Esophagus muscularis mucosa (tissue), 4 donors: ENCODE results near the gene B4GALNT1. TPM values are rescaled to one million over a fixed set of nuclear protein-coding genes. Genes with fewer than 3 reads are reported as not detected.
"Not testable (repeated sequence)": the region's sequence is repeated elsewhere in the genome, so short reads cannot be mapped to it uniquely, and the experiment has no call there.

Source experiments
- DNase-seq: peaks from one replicate; pipeline ENCODE4 v3.0.0-alpha.2; 2017; ENCODE audit errors: extremely low spot score
- H3K27ac ChIP-seq, 4 donors: fragments of 200-600 bp; sonication (generic); replicated peaks in 1 of 4; 1 replicate in 3 of 4; 2 replicates in 1 of 4; pipeline ENCODE4 v1.5.1; 2016 to 2019; ENCODE audit warnings: mild to moderate bottlenecking in 1 of 4
- H3K27me3 ChIP-seq, 4 donors: fragments of 200-600 bp; sonication (generic); one replicate each; pipeline versions ENCODE4 v1.5.1 to v1.6.0; 2016 to 2019
- H3K36me3 ChIP-seq, 4 donors: fragments of 200-600 bp; sonication (generic); one replicate each; pipeline ENCODE4 v1.5.1; 2016 to 2019
- H3K4me1 ChIP-seq, 4 donors: fragments of 200-600 bp; sonication (generic); one replicate each; pipeline ENCODE4 v1.5.1; 2016 to 2019
- H3K4me3 ChIP-seq, 4 donors: fragments of 200-600 bp; sonication (generic); 1 replicate in 2 of 4; 2 replicates in 2 of 4; pipeline ENCODE4 v1.5.1; 2016 to 2019; ENCODE audit warnings: mild to moderate bottlenecking in 4 of 4, moderate library complexity in 1 of 4
- H3K9me3 ChIP-seq, 4 donors: fragments of 200-600 bp; sonication (generic); 1 replicate in 3 of 4; 2 replicates in 1 of 4; pipeline ENCODE4 v1.5.1; 2016 to 2019
- EP300 ChIP-seq: sonication (generic); formaldehyde crosslinking; IDR thresholded peaks from one replicate; pipeline ENCODE4 v1.6.1; 2017; ENCODE audit warnings: antibody characterized with exemption
- POLR2A ChIP-seq: fragments of 450-650 bp; IDR thresholded peaks from one replicate; pipeline ENCODE4 v1.6.1; 2017; ENCODE audit warnings: antibody characterized with exemption, moderate library complexity, mild to moderate bottlenecking, low read depth
- POLR2AphosphoS5 ChIP-seq, 2 donors: sonication (generic); formaldehyde crosslinking; IDR thresholded peaks; one replicate each; pipeline ENCODE4 v1.6.1; 2017; ENCODE audit warnings: antibody characterized with exemption in 2 of 2
- WGBS: methylation state at CpG from one replicate; pipeline ENCODE4 v1.1.5; 2018; 5-methylcytosine and 5-hydroxymethylcytosine counted together
- intact Hi-C: fragments of 100-400 bp; cut with DNase I; formaldehyde crosslinking; loops from one replicate; pipeline ENCODE4 v1.15.1; 2023
- total RNA-seq, 4 donors: library from RNA; depleted of rRNA; stranded (reverse); fragments of >200 nt; gene quantifications; one replicate each; pipeline versions ENCODE4 v1.1.0 to v1.2.1, GENCODE V29; 2016
- TF ChIP-seq, protein P1 (sequence below), 3 experiments: fragments of 200-600 bp in 2 of 3; fragments of 450-650 bp in 1 of 3; sonication (generic) in 2 of 3; IDR thresholded peaks; one replicate each; pipeline ENCODE4 v1.5.1; 2017 to 2019; ENCODE audit warnings: antibody characterized with exemption in 3 of 3, mild to moderate bottlenecking in 2 of 3, moderate library complexity in 1 of 3

B4GALNT1 gene
- 10 to 100 TPM in 2 of 4 donors, 1 to 10 TPM in 2; 2.8 to 10.9 (median 7.3) TPM for total RNA-seq

DNA sequence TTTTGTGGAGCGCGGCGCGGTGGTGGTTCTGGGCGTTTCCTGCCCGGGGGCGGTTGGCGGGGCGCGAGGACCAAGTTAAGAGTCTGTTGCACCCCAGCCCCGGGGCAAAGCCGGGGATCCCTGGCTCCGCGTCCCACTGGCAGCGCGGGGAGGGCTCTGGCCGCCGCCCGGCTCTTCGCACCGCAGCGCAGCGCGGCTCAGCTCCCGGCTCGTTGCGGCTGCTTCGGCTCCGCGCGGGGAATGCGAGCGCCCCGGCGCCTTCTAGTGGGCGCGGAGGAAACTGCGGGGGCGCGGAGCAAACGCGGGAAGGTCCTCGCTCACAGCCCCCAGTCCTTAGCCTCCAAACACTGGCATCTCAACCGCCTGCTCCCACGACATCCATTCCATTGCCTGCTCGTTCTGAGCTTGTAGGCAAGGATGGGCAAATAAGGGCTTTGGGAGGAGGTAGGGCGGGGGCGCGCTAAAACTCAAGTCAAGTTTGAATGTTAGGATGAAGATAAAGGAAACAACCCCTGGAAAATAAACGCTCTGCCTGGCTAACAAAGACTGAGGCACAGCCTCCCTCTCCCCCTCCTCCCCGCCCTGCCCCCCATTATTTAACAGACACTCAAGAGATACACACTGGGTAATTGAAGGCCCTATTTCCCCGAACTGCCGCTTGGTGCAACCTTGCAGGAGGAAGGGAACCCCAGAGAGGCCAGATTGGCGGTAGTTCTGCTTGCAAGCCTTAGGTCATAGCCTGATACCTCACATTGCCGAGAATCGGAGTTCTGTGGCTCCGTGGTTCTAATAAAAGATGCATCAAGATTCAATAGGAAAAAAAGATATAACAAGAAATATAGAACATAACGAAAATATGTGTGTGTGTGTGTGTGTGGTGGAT lies at the start of gene B4GALNT1:
Gene B4GALNT1, minus strand, starts transcription at position 244 of the 883 bp plus-strand sequence. CDS start 1,069 bp downstream, outside the sequence.
- intact Hi-C loops = no loop called here
- Histone ChIP-seq H3K4me1 (peaks cover 16 to 29% (median 26%) of the 10 kb centered on the region in 4 donors), H3K9me3 (no peaks in the 10 kb centered on the region), H3K36me3 (peaks cover 0 to 7% (median 2%) of the 10 kb centered on the region in 4 donors), H3K4me3 (peak within 1 kb of the TSS; percentile 61 to 68 (median 63)), H3K27ac (peak within 1 kb of the TSS; percentile 30 to 65 (median 58)), H3K27me3 (peaks cover 0 to 68% (median 10%) of the 10 kb centered on the region in 4 donors)
- TF ChIP-seq POLR2A (no peak), EP300 (no peak), POLR2AphosphoS5 (IDR thresholded peaks at IDR 0.05) (peak in 1 of 2 donors; percentile 42)
- TF ChIP-seq, protein P1, sequence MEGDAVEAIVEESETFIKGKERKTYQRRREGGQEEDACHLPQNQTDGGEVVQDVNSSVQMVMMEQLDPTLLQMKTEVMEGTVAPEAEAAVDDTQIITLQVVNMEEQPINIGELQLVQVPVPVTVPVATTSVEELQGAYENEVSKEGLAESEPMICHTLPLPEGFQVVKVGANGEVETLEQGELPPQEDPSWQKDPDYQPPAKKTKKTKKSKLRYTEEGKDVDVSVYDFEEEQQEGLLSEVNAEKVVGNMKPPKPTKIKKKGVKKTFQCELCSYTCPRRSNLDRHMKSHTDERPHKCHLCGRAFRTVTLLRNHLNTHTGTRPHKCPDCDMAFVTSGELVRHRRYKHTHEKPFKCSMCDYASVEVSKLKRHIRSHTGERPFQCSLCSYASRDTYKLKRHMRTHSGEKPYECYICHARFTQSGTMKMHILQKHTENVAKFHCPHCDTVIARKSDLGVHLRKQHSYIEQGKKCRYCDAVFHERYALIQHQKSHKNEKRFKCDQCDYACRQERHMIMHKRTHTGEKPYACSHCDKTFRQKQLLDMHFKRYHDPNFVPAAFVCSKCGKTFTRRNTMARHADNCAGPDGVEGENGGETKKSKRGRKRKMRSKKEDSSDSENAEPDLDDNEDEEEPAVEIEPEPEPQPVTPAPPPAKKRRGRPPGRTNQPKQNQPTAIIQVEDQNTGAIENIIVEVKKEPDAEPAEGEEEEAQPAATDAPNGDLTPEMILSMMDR (IDR thresholded peaks at IDR 0.05) = peak; percentile 84 to 98 (median 87)
- 16% methylated on average over 12 of the region's 58 CpGs for WGBS
- DNase-seq = peak; percentile 92

DNA sequence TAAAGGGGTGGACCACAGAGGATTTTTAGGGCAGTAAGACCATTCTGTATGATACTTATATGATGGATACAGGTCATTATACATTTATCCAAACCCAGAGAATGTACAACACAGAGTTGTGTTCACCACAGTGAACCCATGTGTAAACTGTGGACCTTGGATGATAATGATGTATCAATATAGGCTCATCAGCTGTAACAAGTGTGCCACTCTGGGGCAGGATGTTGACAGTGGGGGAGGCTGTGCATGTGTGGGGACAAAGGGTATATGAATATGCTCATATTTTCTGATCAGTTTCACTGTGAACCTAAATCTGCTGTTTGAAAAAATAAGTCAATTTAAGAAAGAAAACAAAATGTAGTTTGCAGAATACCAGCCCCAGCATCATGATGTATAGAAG lies 46.7 kb upstream of the B4GALNT1 start:
- no peak for DNase-seq
- H3K27ac ChIP-seq = no peak overlapping the region
- H3K4me1 ChIP-seq = no peaks in the 10 kb centered on the region
- peaks cover 0 to 6% (median 0%) of the 10 kb centered on the region in 4 donors for H3K9me3 ChIP-seq
- intact Hi-C loops = no loop called here
- H3K36me3 ChIP-seq = no peaks in the 10 kb centered on the region
- TF ChIP-seq POLR2A (no peak), POLR2AphosphoS5 (IDR thresholded peaks at IDR 0.05) (no peak), EP300 (no peak)
- TF ChIP-seq, protein P1 (IDR thresholded peaks at IDR 0.05) = no peak
- H3K27me3 ChIP-seq = no peaks in the 10 kb centered on the region
- no peak overlapping the region for H3K4me3 ChIP-seq

DNA sequence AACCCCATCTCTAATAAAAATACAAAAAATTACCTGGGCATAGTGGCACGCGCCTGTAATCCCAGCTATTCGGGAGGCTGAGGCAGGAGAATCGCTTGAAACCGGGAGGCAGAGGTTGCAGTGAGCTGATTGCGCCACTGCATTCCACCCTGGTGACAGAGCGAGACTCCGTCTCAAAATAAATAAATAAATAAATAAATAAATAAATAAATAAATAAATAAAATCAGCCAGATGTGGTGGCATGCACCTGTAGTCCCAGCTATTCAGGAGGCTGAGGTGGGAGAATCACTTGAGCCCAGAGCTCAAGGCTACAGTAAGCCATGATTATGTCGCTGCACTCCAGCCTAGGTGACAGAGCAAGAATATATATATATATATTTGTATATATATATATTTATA lies 44.9 kb upstream of the B4GALNT1 start:
- H3K9me3 ChIP-seq, intact Hi-C loops, H3K27me3 ChIP-seq, H3K27ac ChIP-seq, H3K4me1 ChIP-seq, DNase-seq, H3K4me3 ChIP-seq, H3K36me3 ChIP-seq: not testable (repeated sequence)
- 94% methylated on average over 9 of the region's 9 CpGs for WGBS

DNA sequence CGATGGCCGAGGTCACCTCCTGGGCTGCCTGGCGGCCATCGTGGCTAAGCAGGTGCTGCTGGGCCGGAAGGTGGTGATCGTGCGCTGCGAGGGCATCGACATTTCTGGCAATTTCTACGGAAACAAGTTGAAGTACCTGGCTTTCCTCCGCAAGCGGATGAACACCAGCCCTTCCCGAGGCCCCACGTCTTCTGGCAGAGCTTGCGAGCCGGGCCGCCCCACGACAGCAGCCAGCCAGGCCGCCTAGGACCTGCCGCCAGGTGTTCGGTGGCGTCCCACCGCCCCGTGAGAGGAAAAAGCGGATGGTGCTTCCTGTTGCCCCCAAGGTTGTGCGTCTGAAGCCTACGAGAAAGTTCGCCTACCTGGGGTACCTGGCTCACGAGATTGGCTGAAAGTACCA lies 41.7 kb upstream of the B4GALNT1 start:
- Histone ChIP-seq H3K27ac (no peak overlapping the region), H3K27me3 (peaks cover 0 to 6% (median 0%) of the 10 kb centered on the region in 4 donors), H3K9me3 (no peaks in the 10 kb centered on the region), H3K36me3 (no peaks in the 10 kb centered on the region), H3K4me1 (no peaks in the 10 kb centered on the region), H3K4me3 (no peak overlapping the region)
- WGBS = 91% methylated on average over 28 of the region's 29 CpGs
- intact Hi-C loops = no loop called here
- no peak for DNase-seq
- TF ChIP-seq, protein P1 (IDR thresholded peaks at IDR 0.05) = no peak
- TF ChIP-seq EP300 (no peak), POLR2A (no peak), POLR2AphosphoS5 (IDR thresholded peaks at IDR 0.05) (no peak)

DNA sequence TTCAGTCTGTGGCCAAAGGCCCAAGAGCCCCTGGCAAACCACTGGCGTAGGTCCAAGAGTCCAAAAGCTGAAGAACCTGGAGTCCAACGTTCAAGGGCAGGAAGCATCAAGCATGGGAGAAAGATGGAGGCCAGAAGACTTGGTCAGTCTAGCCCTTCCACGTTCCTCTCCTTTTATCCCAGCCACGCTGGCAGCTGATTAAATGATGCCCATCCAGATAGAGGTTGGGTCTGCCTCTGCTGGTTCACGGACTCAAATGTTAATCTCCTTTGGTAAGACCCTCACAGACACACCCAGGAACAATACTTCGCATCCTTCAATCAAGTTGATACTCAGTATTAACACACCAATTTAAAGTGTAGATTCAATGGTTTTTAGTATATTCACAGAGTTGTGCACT lies 39.8 kb upstream of the B4GALNT1 start:
- Histone ChIP-seq H3K27me3 (peaks cover 0 to 12% (median 0%) of the 10 kb centered on the region in 4 donors), H3K27ac (no peak overlapping the region), H3K4me1 (no peaks in the 10 kb centered on the region), H3K36me3 (no peaks in the 10 kb centered on the region), H3K4me3 (no peak overlapping the region), H3K9me3 (no peaks in the 10 kb centered on the region)
- intact Hi-C loops = no loop called here
- WGBS = 85% methylated on average over 6 of the region's 6 CpGs
- TF ChIP-seq EP300 = no peak
- no peak for DNase-seq

DNA sequence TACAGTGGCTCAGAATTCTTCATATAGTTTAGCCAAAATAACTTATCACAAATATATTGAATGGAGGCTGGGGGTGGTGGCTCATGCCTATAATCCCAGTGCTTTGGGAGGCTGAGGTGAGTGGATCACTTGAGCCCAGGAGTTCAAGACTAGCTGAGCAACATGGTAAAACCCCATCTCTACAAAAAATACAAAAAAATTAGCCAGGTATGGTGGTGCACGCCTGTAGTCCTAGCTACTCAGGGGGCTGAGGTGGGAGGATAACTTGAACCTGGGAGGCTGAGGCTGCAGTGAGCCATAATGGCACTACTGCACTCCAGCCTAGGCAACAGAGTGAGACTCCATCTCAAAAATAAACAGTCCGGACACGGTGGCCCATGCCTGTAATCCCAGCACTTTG lies 38.8 kb upstream of the B4GALNT1 start:
- H3K36me3 ChIP-seq, DNase-seq, H3K9me3 ChIP-seq, H3K27ac ChIP-seq, H3K4me3 ChIP-seq, H3K4me1 ChIP-seq, intact Hi-C loops: not testable (repeated sequence)
- H3K27me3 ChIP-seq = peaks cover 0 to 12% (median 0%) of the 10 kb centered on the region in 4 donors
- 86% methylated on average over 3 of the region's 3 CpGs for WGBS

DNA sequence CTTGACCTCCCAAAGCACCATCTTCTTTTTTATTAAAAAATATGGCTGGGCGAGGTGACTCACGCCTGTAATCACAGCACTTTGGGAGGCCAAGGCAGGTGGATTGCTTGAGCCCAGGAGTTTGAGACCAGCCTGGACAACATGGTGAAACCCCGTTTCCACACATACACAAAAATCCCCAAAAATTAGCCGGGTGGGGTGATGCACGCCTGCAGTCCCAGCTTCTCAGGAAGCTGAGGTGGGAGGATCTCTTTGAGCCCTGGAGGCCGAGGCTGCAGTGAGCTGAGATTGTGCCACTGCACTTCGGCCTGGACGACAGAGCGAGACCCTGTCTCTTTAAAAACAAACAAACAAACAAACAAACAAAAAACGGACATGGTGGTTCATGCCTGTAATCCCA lies 36.7 kb upstream of the B4GALNT1 start:
- H3K4me3 ChIP-seq, H3K36me3 ChIP-seq, intact Hi-C loops, H3K9me3 ChIP-seq, H3K27ac ChIP-seq, DNase-seq, H3K4me1 ChIP-seq: not testable (repeated sequence)
- H3K27me3 ChIP-seq = peaks cover 0 to 12% (median 0%) of the 10 kb centered on the region in 4 donors
- WGBS = 86% methylated on average over 7 of the region's 10 CpGs
